B cell (primary cell): ENCODE results near the gene ZBTB12.

ENCODE experiments used
- EZH2 ChIP-seq: IDR thresholded peaks from 2 replicates; pipeline ENCODE4 v1.6.1; 2012; ENCODE audit warnings: borderline replicate concordance, low read depth, mild to moderate bottlenecking, moderate library complexity, low read length; ENCODE audit not compliant: insufficient read depth, poor library complexity, severe bottlenecking
- TF ChIP-seq, protein P1 (sequence below): fragments of 200-600 bp; IDR thresholded peaks from one replicate; pipeline ENCODE4 v1.8.0; 2022; ENCODE audit warnings: antibody characterized with exemption, mild to moderate bottlenecking

DNA sequence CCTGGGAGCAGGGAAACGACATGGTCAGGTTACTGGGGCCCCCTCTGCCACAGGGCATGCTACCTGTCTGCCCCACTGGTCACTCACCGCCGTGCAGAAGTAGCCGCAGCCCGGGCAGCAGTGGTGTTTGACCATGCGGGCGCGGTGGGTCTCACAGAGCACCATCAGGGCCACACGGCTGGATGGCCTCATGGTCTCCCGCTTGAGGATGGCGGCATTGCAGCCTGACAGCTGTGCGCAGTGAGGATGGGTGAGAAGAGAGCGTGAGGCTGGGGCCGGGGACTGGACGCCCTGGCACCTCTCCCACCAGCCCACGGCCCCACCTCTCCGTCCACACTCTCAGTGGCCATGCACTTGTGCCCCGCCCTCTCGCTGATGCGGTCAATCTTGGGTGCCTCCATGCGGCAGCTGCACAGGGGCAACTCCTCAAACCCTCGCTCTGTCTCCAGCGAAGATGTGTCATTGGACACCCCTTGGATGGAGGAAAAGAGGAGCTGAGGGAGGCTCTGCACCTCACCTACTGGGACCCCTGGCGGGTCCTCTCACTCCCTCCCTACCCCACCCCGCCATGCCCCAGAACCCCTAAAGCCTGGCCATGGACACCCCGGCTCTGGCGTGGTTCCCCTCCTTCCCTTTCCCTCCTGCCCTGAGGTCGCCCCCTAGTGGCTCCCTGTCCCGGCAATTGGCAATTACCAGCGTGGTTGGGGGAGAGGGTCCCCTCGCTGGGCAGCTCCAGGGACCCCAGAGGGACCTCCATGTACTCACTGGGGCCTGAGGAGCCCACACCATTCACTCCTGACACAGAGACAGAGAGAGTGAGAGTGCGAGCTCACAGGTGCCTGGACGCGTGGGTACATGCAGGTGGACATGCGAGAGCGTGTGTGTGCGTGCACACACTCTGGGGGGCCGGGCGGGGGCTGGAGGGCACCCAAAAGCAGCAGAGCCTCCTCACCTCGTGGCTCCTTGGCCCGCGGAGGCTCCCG, 13.3 kb downstream of the ZBTB12 start:
- TF ChIP-seq, protein P1, sequence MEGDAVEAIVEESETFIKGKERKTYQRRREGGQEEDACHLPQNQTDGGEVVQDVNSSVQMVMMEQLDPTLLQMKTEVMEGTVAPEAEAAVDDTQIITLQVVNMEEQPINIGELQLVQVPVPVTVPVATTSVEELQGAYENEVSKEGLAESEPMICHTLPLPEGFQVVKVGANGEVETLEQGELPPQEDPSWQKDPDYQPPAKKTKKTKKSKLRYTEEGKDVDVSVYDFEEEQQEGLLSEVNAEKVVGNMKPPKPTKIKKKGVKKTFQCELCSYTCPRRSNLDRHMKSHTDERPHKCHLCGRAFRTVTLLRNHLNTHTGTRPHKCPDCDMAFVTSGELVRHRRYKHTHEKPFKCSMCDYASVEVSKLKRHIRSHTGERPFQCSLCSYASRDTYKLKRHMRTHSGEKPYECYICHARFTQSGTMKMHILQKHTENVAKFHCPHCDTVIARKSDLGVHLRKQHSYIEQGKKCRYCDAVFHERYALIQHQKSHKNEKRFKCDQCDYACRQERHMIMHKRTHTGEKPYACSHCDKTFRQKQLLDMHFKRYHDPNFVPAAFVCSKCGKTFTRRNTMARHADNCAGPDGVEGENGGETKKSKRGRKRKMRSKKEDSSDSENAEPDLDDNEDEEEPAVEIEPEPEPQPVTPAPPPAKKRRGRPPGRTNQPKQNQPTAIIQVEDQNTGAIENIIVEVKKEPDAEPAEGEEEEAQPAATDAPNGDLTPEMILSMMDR, result peak; percentile 77
- no peak for TF ChIP-seq EZH2
